ENCODE measurements around the gene HIVEP3. TPM values are rescaled to one million over a fixed set of nuclear protein-coding genes. Genes with fewer than 3 reads are reported as not detected.

Gene HIVEP3
- total and polyA plus RNA-seq, 8 donors, result 1.8 to 65.3 (median 3.8) TPM

- TF ChIP-seq POLR2AphosphoS5 (IDR thresholded peaks at IDR 0.05) (peak in 1 of 3 donors; percentile 16), EP300 (IDR thresholded peaks at IDR 0.05) (no peak), CTCF (IDR thresholded peaks at IDR 0.05) (no peak)
- Histone ChIP-seq H3K9me3 (no peaks in the 10 kb centered on the region), H3K4me1 (peaks cover 14 to 54% (median 35%) of the 10 kb centered on the region in 4 donors), H3K27me3 (no peaks in the 10 kb centered on the region), H3K27ac (peak overlapping the region in 2 of 5 donors; percentile 2 to 83), H3K4me3 (no peak overlapping the region), H3K36me3 (no peaks in the 10 kb centered on the region)
- WGBS, 5 donors, result 54 to 65% (median 60%) methylated on average over 9 to 11 of the region's 11 CpGs
- intact Hi-C loops (cut with DNase I; ENCODE audit: low total_unique reads), result no loop called here
- peak in 1 of 2 donors; percentile 79 for DNase-seq
Measured at GRCh38 chr1:41476807-41477361, 441.8 kb downstream of the HIVEP3 start.

- intact Hi-C loops (cut with DNase I; ENCODE audit: low total_unique reads), result no loop called here
- DNase-seq, result no peak
- Histone ChIP-seq H3K27me3 (no peaks in the 10 kb centered on the region), H3K36me3 (no peaks in the 10 kb centered on the region), H3K4me1 (peaks cover 14 to 53% (median 34%) of the 10 kb centered on the region in 4 donors), H3K9me3 (no peaks in the 10 kb centered on the region), H3K4me3 (no peak overlapping the region), H3K27ac (peak overlapping the region in 3 of 5 donors; percentile 21 to 83 (median 66))
- TF ChIP-seq EP300 (IDR thresholded peaks at IDR 0.05) (no peak), POLR2AphosphoS5 (IDR thresholded peaks at IDR 0.05) (no peak), POLR2A (IDR thresholded peaks at IDR 0.05) (no peak), CTCF (IDR thresholded peaks at IDR 0.05) (no peak)
- WGBS, 5 donors, result 50 to 66% (median 53%) methylated on average over 8 of the region's 8 CpGs
Measured at GRCh38 chr1:41475859-41476567, 442.7 kb downstream of the HIVEP3 start.

- Histone ChIP-seq H3K27ac (peak overlapping the region in 3 of 5 donors; percentile 55 to 83 (median 66)), H3K4me1 (peaks cover 14 to 53% (median 34%) of the 10 kb centered on the region in 4 donors), H3K36me3 (no peaks in the 10 kb centered on the region), H3K4me3 (no peak overlapping the region), H3K9me3 (no peaks in the 10 kb centered on the region), H3K27me3 (no peaks in the 10 kb centered on the region)
- TF ChIP-seq POLR2AphosphoS5 (IDR thresholded peaks at IDR 0.05), result no peak
- DNase-seq, result no peak
- intact Hi-C loops (cut with DNase I; ENCODE audit: low total_unique reads), result no loop called here
- 73 to 90% (median 85%) methylated on average over 4 of the region's 4 CpGs for WGBS, 5 donors
Measured at GRCh38 chr1:41475346-41475745, 443.4 kb downstream of the HIVEP3 start.

- intact Hi-C loops (cut with DNase I; ENCODE audit: low total_unique reads), result no loop called here
Measured at GRCh38 chr1:41474490-41475271, 444.0 kb downstream of the HIVEP3 start.

More at GRCh38 chr1:41474490-41475271, 444.0 kb downstream of the HIVEP3 start:
- Histone ChIP-seq H3K27ac (peak overlapping the region in 3 of 5 donors; percentile 55 to 83 (median 66)), H3K27me3 (no peaks in the 10 kb centered on the region), H3K4me3 (no peak overlapping the region), H3K9me3 (no peaks in the 10 kb centered on the region), H3K4me1 (peaks cover 14 to 53% (median 34%) of the 10 kb centered on the region in 4 donors), H3K36me3 (no peaks in the 10 kb centered on the region)
- TF ChIP-seq EP300 (IDR thresholded peaks at IDR 0.05) (no peak), POLR2AphosphoS5 (IDR thresholded peaks at IDR 0.05) (peak in 1 of 3 donors; percentile 69), POLR2A (IDR thresholded peaks at IDR 0.05) (no peak), CTCF (IDR thresholded peaks at IDR 0.05) (no peak)
- peak in 1 of 2 donors; percentile 83 for DNase-seq
- 51 to 71% (median 63%) methylated on average over 12 to 17 of the region's 17 CpGs for WGBS, 5 donors
